BE2C (cell line): ENCODE results near the gene SBF2.

Experiments used
- DNase-seq: peaks from one replicate; pipeline ENCODE4 v3.0.0-alpha.2; 2020
- H3K27me3 ChIP-seq: fragments of 250-450 bp; sonication (Bioruptor Pico); 2 replicates; pipeline ENCODE4 v1.5.1; 2020; ENCODE audit warnings: mild to moderate bottlenecking
- H3K36me3 ChIP-seq: fragments of 250-450 bp; sonication (Bioruptor Pico); 2 replicates; pipeline ENCODE4 v1.5.1; 2020; ENCODE audit warnings: mild to moderate bottlenecking
- H3K4me1 ChIP-seq: fragments of 250-450 bp; sonication (Bioruptor Pico); 2 replicates; pipeline ENCODE4 v1.5.1; 2020
- H3K4me3 ChIP-seq: 2 replicates; pipeline ENCODE4 v1.5.1; 2011; ENCODE audit warnings: low read depth, low read length
- H3K9me3 ChIP-seq: fragments of 250-450 bp; sonication (Bioruptor Pico); 2 replicates; pipeline ENCODE4 v1.5.1; 2020
- TF ChIP-seq, protein P1 (sequence below): IDR thresholded peaks from 2 replicates; pipeline ENCODE4 v1.5.1; 2012; ENCODE audit warnings: mild to moderate bottlenecking, low read depth, low read length

Gene SBF2

DNA sequence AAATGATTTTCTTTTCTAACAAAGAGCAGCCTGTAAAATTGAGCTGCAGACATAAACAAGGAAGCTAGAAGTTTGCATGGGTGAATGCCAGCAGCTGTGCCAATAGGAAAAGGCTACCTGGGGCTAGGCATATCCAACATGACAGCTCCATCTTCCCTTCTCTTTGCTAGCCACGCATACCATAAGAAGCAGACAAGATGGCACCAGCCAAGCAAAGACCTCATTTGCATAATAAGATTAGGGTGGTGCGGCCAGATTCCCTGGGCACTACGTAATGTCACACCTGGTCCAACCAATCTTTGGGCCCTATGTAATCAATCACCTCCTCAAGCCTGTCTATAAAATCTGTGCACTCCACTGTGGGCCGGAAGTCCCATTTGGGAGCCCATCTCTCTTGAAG lies 521.8 kb downstream of the SBF2 start:
- no peaks in the 10 kb centered on the region for H3K9me3 ChIP-seq
- TF ChIP-seq, protein P1, sequence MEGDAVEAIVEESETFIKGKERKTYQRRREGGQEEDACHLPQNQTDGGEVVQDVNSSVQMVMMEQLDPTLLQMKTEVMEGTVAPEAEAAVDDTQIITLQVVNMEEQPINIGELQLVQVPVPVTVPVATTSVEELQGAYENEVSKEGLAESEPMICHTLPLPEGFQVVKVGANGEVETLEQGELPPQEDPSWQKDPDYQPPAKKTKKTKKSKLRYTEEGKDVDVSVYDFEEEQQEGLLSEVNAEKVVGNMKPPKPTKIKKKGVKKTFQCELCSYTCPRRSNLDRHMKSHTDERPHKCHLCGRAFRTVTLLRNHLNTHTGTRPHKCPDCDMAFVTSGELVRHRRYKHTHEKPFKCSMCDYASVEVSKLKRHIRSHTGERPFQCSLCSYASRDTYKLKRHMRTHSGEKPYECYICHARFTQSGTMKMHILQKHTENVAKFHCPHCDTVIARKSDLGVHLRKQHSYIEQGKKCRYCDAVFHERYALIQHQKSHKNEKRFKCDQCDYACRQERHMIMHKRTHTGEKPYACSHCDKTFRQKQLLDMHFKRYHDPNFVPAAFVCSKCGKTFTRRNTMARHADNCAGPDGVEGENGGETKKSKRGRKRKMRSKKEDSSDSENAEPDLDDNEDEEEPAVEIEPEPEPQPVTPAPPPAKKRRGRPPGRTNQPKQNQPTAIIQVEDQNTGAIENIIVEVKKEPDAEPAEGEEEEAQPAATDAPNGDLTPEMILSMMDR = no peak
- DNase-seq = no peak
- no peaks in the 10 kb centered on the region for H3K36me3 ChIP-seq
- H3K27me3 ChIP-seq = no peaks in the 10 kb centered on the region
- H3K4me3 ChIP-seq = no peak overlapping the region
- no peaks in the 10 kb centered on the region for H3K4me1 ChIP-seq

DNA sequence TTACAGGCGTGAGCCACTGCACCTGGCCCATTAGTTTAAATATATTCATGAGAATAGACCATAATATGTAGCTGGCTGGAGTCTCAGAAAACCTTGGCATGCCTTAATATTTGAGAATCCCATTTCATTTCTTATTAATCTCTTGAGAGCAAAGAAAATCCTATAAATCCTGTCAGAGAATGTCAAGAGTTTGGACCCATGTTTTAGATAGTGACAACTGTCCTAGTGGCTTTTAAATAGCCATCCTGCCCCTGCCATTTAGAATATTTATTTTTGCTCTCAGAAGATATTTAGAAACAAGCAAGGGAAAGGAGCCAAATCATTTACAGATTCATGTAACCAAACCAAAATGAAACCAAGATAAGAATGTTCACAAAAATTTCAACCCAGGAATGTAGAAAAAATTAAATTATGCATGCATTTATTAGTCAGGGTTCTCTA lies 522.9 kb downstream of the SBF2 start:
- Histone ChIP-seq H3K9me3 (no peaks in the 10 kb centered on the region), H3K4me3 (no peak overlapping the region), H3K4me1 (peaks cover 3% of the 10 kb centered on the region; the same call in 1 of the 2 replicates), H3K36me3 (no peaks in the 10 kb centered on the region), H3K27me3 (no peaks in the 10 kb centered on the region)
- TF ChIP-seq, protein P1 = no peak
- DNase-seq = no peak

DNA sequence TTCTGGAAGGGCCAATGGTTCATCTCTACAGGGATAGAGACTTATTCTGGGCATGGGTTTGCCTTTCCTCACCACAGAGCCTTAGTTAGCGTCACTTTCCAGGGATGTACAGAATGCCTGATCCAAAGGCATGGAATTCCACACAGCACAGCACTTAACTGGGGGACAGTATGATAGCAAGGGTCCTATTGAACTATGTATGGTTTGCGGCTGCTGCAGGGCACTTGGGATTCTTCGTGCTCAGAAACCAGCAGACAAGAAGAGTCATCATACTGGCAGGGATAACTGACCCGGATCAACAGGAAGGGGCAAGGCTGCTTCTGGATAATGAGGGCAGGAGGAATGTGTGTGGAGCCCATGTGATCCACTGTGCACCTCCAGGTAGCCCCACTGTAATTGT lies 524.4 kb downstream of the SBF2 start:
- no peaks in the 10 kb centered on the region for H3K9me3 ChIP-seq
- no peaks in the 10 kb centered on the region for H3K36me3 ChIP-seq
- H3K4me1 ChIP-seq = peaks cover 15% of the 10 kb centered on the region
- H3K27me3 ChIP-seq = no peaks in the 10 kb centered on the region
- DNase-seq = no peak
- H3K4me3 ChIP-seq = no peak overlapping the region
- TF ChIP-seq, protein P1 = no peak

DNA sequence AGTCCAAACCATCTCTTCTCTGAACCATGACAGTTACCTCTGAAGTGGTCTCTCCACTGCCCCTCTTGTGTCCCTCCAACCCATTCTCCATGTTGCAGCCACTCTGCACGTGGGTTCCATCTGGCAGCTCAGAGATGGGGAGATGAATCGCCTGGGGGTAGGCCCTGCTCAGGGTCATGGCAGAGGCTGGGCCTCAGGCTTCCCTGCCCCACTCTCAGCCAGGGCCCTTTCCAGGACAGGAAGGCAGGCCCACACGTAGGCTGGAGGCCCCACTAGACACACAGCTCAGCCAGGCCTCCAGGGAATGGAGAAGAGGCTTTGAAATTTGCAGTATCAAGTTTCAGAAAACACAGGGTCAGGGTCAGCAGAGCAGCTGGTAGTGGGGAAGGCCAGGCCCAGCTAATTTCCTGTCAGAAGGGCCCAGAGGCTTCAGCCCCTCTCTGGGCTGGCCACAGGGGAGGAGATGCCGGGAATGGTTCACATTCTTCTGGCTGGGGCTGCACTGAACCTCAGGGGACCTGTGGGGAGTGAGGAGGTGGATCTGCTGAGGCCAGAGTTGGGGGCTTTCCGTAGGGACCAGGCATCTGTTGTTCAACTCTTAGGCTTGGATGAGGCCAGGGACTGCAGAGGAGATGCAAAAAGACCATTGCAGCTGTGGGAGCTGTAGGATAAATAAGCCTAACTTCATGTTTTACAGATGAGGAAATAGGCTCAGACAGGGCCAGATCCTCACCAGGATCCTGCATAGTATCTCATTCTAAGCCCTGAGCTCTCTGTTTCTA lies 528.5 kb downstream of the SBF2 start:
- Histone ChIP-seq H3K4me3 (no peak overlapping the region), H3K4me1 (peaks cover 15% of the 10 kb centered on the region), H3K9me3 (no peaks in the 10 kb centered on the region), H3K27me3 (no peaks in the 10 kb centered on the region), H3K36me3 (no peaks in the 10 kb centered on the region)
- TF ChIP-seq, protein P1 = no peak
- DNase-seq = peak; percentile 59

DNA sequence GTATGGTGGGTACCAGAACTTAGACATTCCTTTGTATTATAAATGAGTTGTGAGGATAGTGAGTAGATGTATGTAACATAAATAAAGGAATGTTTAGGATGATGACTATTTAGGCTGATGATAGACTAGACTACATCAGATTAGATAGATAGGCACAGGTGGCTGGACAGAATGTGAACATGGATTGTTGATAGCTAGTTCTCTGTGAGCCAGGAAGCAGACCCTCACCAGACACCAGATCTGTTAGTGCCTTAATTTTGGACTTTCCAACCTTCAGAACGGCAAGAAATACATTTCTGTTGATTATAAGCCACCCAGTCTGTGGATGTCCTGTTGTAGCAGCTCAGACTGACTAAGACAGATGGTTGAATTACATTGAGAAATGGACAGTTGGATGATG lies 530.7 kb downstream of the SBF2 start:
- TF ChIP-seq, protein P1 = no peak

DNA sequence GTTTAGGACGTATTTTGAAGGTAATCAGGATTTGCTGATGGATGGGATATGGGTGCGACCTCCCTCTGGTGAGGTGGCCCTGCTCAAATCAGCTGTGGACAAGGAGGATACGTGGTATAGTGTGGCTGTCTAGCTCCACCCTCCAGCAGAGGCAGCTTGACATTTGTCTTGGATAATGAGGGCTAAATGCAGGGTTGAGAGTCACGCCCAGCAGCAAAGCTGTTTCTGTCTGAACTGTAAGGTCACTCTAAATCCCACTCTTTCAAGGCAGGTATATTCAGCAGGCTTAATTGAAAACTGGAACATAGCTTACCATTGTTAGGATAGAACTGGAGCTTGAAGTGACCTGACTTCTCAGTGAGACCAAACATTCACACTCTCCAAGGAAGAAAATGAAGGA lies 531.5 kb downstream of the SBF2 start:
- Histone ChIP-seq H3K9me3 (no peaks in the 10 kb centered on the region), H3K36me3 (no peaks in the 10 kb centered on the region), H3K4me3 (no peak overlapping the region), H3K4me1 (peaks cover 21% of the 10 kb centered on the region), H3K27me3 (no peaks in the 10 kb centered on the region)
- DNase-seq = no peak
- TF ChIP-seq, protein P1 = no peak

More for the DNA sequence above, 530.7 kb downstream of the SBF2 start:
- no peak for DNase-seq
- Histone ChIP-seq H3K27me3 (no peaks in the 10 kb centered on the region), H3K4me3 (no peak overlapping the region), H3K36me3 (no peaks in the 10 kb centered on the region), H3K4me1 (peaks cover 21% of the 10 kb centered on the region), H3K9me3 (no peaks in the 10 kb centered on the region)
